GM19025 (cell line): Measurements from ENCODE around the gene SLC12A4.
A peak's percentile ranks its signal among the peaks of the same experiment; 100 is the strongest.
"Not testable (repeated sequence)": the region's sequence is repeated elsewhere in the genome, so short reads cannot be mapped to it uniquely, and the experiment has no call there.

Experiments used
- ATAC-seq: cut with Tn5 transposase; IDR thresholded peaks from one replicate; pipeline ENCODE4 v1.9.1; 2021; ENCODE audit warnings: mild to moderate bottlenecking, low read depth, moderate library complexity; ENCODE audit not compliant: unreplicated experiment

The SLC12A4 gene

DNA sequence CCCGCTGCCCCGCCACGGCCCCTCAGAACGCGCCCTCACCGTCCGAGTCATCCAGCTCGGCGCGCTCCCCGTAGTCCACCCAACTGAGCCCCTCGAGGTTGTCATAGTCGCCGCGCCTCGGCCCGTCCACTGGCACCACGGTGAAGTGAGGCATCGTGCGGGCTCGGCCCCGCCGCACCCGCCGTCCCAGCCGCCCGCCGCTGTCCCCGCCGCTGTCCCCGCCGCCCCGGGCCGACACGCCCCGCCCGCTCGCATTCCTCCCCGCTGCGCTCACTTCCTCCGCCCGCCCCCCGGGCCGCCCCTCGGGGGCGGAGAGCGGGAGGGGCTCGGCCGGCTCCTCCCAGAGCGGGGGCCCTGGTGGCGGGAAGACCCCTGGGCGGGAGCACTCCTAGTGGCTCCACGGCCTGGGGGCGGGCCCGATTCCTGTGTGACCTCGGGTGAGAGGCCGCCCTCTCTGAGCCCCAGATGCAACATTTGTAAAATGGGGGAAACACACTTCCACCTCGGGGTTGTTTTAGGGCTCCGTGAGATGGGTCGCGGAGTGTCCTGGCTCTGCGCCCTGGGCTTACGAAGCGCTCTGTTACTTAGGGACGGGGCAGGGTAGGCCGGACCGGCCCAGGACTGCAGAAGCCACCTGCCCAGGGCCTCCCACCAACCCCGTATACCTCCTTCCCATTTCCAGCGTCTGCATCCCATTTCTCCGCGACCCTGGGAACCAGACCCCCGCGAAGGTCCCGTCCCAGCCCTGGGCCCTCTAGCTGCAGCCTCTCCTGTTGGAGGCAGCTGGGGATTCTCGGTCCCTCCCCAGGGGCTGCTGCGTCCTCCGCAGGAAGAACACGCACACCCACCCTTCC lies at the start of gene SLC12A4:
TSS of gene SLC12A4 (minus strand) at position 238 of the 854 bp plus-strand sequence. CDS start at position 154, 84 bp downstream.
- peak; percentile 75 for ATAC-seq

DNA sequence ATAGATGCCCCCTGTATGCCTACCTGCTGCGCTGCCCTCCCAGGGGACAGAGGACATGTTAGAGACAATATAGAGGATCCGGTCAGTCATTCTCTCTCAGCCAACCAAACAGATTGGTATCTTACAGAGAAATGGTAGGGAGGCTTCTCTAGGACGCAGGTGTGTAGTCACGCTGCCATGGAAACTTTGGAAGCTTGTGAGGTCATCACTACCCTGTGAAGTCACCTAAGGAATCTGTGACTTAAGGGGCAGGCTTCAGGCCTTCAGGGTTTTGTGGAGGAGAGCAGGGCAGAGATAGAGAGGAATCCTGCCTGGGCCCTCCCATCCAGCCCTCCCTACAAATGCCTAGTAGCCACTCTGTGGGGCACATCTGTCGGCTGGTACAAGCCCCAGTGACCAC lies 47.2 kb upstream of the SLC12A4 start, which contains the start of gene DPEP2NB:
TSS of gene DPEP2NB (minus strand) at position 231 of the 400 bp plus-strand sequence. CDS start at position 90, 141 bp downstream.
- ATAC-seq: no peak

GRCh38 chr16:68013440-68013839 lies 45.0 kb upstream of the SLC12A4 start:
- no peak for ATAC-seq

DNA sequence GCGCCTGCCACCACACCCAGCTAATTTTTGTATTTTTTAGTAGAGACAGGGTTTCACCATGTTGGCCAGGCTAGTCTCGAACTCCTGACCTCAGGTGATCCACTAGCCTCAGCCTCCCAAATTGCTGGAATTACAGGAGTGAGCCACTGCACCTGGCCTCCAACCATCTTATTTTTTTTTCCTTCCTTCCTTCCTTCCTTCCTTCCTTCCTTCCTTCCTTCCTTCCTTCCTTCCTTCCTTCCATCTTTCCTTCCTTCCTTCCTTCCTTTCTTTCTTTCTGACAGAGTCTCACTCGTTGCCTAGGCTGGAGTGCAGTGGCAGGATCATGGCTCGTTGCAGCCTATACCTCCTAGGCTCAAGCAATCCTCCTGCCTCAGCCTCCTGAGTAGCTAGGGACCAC lies 41.4 kb upstream of the SLC12A4 start:
- not testable (repeated sequence) for ATAC-seq

GRCh38 chr16:68009157-68009735 lies 40.8 kb upstream of the SLC12A4 start:
- ATAC-seq: no peak

DNA sequence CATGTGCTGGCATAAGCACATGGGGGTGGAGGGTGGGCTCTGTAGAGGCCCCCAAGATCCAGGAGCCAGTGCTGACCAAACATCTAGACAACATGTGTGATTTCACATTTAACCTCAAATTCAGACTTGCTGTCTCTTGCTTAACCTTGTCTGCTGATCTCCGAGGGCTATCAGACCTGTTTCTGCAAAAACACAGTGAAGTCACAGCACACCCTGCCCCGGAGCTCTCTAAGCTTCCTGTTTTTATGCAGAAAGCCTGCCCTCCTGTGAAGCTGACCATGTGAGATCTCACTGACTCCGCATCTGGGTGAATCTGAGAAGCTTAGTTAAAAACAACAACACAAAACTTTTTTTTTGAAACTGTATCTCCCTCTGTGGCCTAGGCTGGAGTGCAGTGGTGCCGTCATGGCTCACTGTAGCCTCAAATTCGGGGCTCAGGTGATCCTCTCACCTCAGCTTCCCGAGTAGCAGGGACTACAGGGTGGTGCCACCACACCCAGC lies 37.4 kb upstream of the SLC12A4 start:
- ATAC-seq: no peak

- no peak for ATAC-seq
Observed at GRCh38 chr16:68005211-68005610, 36.8 kb upstream of the SLC12A4 start.

GRCh38 chr16:68003031-68003430 lies 34.6 kb upstream of the SLC12A4 start:
- no peak for ATAC-seq

DNA sequence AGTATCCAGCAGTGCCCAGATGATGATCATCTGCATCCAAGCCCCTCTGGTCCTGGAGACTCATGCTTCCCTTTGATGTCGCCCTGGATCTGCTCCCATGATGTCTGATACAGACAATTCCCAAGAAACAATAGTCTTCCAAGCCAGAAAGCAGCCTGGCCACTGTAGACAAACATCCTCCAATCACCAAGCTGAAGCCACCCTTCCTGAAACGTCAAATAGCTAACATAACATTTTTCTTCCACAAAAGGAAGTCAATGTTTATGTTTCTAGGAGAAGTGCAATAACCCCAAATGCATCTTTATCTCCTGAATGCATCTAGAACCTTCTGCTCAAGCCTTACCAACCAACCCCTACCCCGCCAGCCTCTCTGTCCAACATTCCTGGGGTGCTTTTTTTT lies 32.0 kb upstream of the SLC12A4 start:
- ATAC-seq: no peak

- no peak for ATAC-seq
Observed at GRCh38 chr16:67999985-68000384, 31.5 kb upstream of the SLC12A4 start.

DNA sequence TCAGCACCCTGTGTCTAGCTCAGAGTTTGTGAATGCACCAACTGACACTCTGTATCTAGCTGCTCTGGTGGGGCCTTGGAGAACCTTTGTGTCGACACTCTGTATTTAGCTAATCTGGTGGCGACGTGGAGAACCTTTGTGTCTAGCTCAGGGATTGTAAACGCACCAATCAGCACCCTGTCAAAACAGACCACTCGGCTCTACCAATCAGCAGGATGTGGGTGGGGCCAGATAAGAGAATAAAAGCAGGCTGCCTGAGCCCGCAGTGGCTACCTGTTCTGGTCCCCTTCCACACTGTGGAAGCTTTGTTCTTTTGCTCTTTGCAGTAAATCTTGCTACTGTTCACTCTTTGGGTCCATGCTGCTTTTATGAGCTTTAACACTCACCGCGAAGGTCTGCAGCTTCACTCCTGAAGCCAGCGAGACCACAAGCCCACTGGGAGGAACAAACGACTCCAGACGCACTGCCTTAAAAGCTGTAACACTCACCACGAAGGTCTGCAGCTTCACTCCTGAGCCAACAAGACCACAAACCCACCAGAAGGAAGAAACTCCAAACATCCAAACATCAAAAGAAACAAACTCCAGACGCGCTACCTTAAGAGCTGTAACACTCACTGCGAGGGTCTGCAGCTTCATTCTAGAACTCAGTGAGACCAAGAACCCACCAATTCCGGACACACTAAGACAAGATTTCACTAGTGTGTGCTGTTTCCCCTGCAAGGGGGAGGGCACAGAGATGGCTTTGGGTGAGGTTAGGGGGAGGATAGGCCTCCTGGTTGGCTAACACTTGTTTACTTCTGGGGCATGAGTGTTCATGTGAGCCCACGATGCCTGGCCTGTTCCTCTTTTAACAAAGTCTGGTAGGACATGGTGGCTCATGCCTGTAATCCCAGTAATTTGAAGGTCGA lies 30.6 kb upstream of the SLC12A4 start, which contains the start of gene DPEP2:
TSS of gene DPEP2 (minus strand) at position 706 of the 910 bp plus-strand sequence. CDS start 6,272 bp downstream, outside the sequence.
- ATAC-seq: not testable (repeated sequence)

DNA sequence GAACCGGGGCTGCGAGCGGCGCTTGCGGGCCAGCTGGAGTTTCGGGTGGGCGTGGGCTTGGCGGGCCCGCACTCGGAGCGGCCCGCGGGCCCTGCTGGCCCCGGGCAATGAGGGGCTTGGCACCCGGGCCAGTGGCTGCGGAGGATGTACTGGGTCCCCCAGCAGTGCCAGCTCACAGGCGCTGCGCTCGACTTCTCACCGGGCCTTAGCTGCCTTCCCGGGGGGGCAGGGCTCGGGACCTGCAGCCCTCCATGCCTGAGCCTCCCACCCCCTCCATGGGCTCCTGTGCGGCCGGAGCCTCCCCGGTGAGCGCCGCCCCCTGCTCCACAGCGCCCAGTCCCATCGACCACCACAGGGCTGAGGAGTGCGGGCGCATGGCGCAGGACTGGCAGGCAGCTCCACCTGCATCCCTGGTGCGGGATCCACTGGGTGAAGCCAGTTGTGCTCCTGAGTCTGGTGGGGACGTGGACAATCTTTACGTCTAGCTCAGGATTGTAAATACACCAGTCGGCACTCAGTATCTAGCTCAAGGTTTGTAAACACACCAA lies 29.9 kb upstream of the SLC12A4 start:
- not testable (repeated sequence) for ATAC-seq

GRCh38 chr16:67996666-67997065 lies 28.2 kb upstream of the SLC12A4 start:
- ATAC-seq: no peak

DNA sequence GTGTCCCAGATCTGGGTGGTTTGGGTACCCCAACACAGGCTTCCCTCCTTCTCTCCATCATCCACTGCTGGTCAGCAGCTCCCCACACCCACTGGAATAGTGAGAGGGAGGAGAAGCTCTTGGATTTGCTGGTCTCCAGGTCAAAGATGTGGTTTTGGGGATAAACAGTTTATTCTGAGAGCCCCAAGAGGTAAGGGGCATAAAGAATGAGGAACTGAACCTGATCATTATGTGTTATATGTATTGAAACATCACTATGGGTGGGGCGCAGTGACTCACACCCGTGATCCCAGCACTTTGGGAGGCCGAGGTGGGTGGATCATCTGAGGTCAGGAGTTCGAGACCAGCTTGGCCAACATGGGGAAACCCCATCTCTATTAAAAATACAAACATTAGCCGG lies 27.0 kb upstream of the SLC12A4 start:
- no peak for ATAC-seq

DNA sequence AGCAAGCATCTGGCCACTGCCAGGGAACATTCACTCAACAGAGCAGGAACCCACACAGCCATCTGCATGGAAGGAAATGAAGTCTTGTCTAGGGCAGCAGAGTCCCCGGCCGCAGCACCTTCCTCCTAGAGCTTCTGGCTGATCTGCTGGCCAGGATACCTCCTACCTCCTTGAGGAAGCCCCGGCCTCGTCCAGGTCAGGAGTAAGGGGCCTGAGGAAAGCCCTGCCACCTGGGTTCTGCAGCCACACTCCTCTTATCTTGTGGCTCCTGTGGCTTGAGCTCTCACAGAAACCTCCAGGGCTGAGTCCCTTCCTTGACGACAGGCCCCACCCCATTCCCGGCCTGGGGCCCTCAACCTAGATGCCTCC lies 25.6 kb upstream of the SLC12A4 start:
- ATAC-seq: not testable (repeated sequence)

DNA sequence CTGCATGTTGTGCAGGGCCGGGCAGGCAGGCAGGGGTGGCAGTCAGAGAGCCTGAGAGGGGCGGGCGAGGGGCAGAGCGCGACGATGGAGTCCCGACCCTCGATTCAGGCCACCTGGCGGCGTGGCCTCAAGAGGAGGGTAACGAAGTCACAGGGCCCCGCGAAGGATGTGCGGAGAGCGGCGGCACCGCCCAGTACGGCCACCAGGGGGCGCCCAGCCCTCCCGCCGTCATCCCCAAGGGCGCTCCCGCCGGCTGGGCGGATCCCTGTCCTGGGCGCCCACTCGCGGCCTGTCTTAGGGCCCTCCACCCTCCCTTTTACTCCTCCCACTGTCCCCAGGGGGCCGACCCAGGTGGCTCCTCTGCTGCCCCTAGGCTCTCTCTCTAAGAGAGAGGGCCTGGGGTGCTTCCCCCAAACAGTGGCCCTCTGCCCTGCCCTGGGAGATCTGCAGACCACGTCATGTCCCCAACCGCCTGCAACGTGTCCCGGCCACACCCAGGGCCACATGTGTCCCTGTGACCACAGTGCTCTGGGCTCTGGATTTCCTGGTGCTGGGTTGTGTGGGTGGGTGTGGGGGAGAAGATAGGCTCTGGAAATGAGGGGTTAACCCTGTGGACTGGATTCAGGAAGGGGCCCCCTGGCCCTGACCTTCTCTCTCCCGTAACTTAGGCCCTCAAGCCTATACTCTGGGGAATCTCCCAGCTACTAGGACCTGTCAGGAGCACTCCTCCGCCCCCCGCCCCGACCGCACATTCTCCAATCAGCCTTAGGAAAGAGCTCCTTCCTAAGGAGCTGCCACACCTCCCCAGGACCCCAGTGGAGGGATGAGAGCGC lies 25.0 kb upstream of the SLC12A4 start:
- ATAC-seq: peak; percentile 61

DNA sequence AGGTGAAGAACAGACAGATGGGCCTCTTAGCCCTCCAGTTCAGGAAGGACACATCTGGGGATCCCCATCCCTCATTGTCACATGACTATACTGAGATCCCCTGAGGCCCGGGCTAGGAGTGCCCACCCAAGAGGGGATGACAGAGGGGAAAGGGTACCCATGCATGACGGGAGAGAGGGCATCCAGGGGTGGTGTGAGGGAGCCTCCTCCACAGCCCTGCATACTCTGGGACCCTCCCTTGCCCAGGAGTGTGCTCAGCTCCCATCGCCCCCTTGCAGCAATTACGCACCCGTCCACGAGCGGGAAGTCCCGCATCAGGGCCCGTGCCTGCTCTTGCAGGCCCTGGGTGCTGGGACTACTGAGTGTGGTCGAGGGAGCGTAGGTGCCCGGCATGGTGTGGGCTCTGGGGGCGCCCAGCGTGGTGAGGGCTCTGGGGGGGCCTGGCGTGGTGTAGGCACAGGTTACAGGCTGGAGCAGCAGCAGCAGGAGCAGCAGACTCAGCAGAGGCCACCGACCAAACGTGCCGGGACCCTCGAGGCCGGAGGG lies 24.3 kb upstream of the SLC12A4 start:
- ATAC-seq: no peak

GRCh38 chr16:67990018-67990386 lies 21.6 kb upstream of the SLC12A4 start:
- ATAC-seq: no peak
